GM23338 (cell line): Measurements from ENCODE around the gene MAP3K9. TPM values are rescaled to one million over a fixed set of nuclear protein-coding genes. Genes with fewer than 3 reads are reported as not detected.

Experiments
- ATAC-seq: fragments of 200-7000 bp; cut with Tn5 transposase; 3 replicates; pipeline ENCODE4 v1.9.1; 2020
- DNase-seq: peaks from one replicate; pipeline ENCODE4 v3.0.0-alpha.2; 2015; ENCODE audit warnings: low spot score
- H2AFZ ChIP-seq: fragments of 200-600 bp; sonication (generic); 2 replicates; pipeline ENCODE4 v1.8.0; 2016; ENCODE audit warnings: antibody characterized with exemption, mild to moderate bottlenecking, moderate library complexity
- H3F3A ChIP-seq: fragments of 200-600 bp; sonication (generic); replicated peaks from 2 replicates; pipeline ENCODE4 v1.8.0; 2017; ENCODE audit warnings: antibody characterized with exemption, mixed run types, low read depth
- H3K27ac ChIP-seq: fragments of 200-600 bp; sonication (generic); 2 replicates; pipeline ENCODE4 v1.6.1; 2016; ENCODE audit warnings: low read depth
- H3K27me3 ChIP-seq: fragments of 200-600 bp; sonication (generic); 2 replicates; pipeline ENCODE4 v1.8.0; 2016; ENCODE audit warnings: mild to moderate bottlenecking, mixed run types, moderate library complexity; ENCODE audit not compliant: insufficient read depth
- H3K36me3 ChIP-seq: fragments of 200-600 bp; sonication (generic); 2 replicates; pipeline ENCODE4 v1.8.0; 2016; ENCODE audit warnings: mild to moderate bottlenecking; ENCODE audit not compliant: insufficient read depth
- H3K4me1 ChIP-seq: fragments of 200-600 bp; sonication (generic); 2 replicates; pipeline ENCODE4 v1.8.0; 2016; ENCODE audit warnings: mild to moderate bottlenecking, moderate library complexity; ENCODE audit not compliant: insufficient read depth
- H3K4me2 ChIP-seq: fragments of 200-600 bp; sonication (generic); 2 replicates; pipeline ENCODE4 v1.7.1; 2017; ENCODE audit warnings: mixed run types
- H3K4me3 ChIP-seq: fragments of 200-600 bp; sonication (generic); 2 replicates; pipeline ENCODE4 v1.6.1; 2016; ENCODE audit warnings: mixed run types
- H3K79me2 ChIP-seq: fragments of 200-600 bp; sonication (generic); replicated peaks from 2 replicates; pipeline ENCODE4 v1.8.0; 2017; ENCODE audit warnings: mild to moderate bottlenecking; ENCODE audit not compliant: insufficient read depth
- H3K9me2 ChIP-seq: fragments of 200-600 bp; sonication (generic); 2 replicates; pipeline ENCODE4 v1.8.0; 2017; ENCODE audit not compliant: insufficient read depth
- H4K20me1 ChIP-seq: fragments of 200-600 bp; sonication (generic); replicated peaks from 2 replicates; pipeline ENCODE4 v1.8.0; 2017; ENCODE audit warnings: mild to moderate bottlenecking; ENCODE audit not compliant: insufficient read depth
- H3K27ac Mint-ChIP-seq: 2 replicates; pipeline ENCODE4 v1.8.0; 2020; ENCODE audit warnings: inconsistent platforms, mild to moderate bottlenecking, moderate library complexity, mixed read lengths
- H3K27me3 Mint-ChIP-seq: 3 replicates; pipeline ENCODE4 v1.8.0; 2022; ENCODE audit warnings: low read depth, mild to moderate bottlenecking, moderate library complexity, mixed read lengths, inconsistent platforms; ENCODE audit not compliant: insufficient read depth, poor library complexity
- H3K36me3 Mint-ChIP-seq: 3 replicates; pipeline ENCODE4 v1.8.0; 2021; ENCODE audit warnings: low read depth, mild to moderate bottlenecking, inconsistent platforms, moderate library complexity, mixed read lengths
- H3K4me1 Mint-ChIP-seq: 3 replicates; pipeline ENCODE4 v1.8.0; 2020; ENCODE audit warnings: mild to moderate bottlenecking, inconsistent platforms, mixed read lengths
- H3K4me3 Mint-ChIP-seq: 3 replicates; pipeline ENCODE4 v1.8.0; 2021; ENCODE audit warnings: moderate library complexity, mild to moderate bottlenecking, inconsistent platforms, mixed read lengths
- H3K9me3 Mint-ChIP-seq: 3 replicates; pipeline ENCODE4 v1.8.0; 2020; ENCODE audit warnings: moderate library complexity, mild to moderate bottlenecking, inconsistent platforms, mixed read lengths
- CREB1 ChIP-seq: fragments of 250-450 bp; sonication (Bioruptor Pico); IDR thresholded peaks from 2 replicates; pipeline ENCODE4 v1.5.0; 2020; ENCODE audit warnings: low read depth, mild to moderate bottlenecking, moderate library complexity
- EZH2 ChIP-seq: fragments of 200-600 bp; sonication (generic); IDR thresholded peaks from one replicate; pipeline ENCODE4 v1.8.0; 2017; ENCODE audit warnings: antibody characterized with exemption, mild to moderate bottlenecking, low read depth; ENCODE audit not compliant: unreplicated experiment
- EZH2phosphoT487 ChIP-seq: fragments of 200-600 bp; sonication (generic); IDR thresholded peaks from one replicate; pipeline ENCODE4 v1.8.1; 2018; ENCODE audit warnings: antibody characterized with exemption; ENCODE audit not compliant: unreplicated experiment
- JUNB ChIP-seq: IDR thresholded peaks from one replicate; pipeline ENCODE4 v1.6.1; 2016; ENCODE audit warnings: antibody characterized with exemption; ENCODE audit not compliant: unreplicated experiment
- NANOG ChIP-seq: IDR thresholded peaks from 2 replicates; pipeline ENCODE4 v1.6.1; 2016; ENCODE audit warnings: antibody characterized with exemption, borderline replicate concordance
- POLR2AphosphoS5 ChIP-seq: IDR thresholded peaks from 2 replicates; pipeline ENCODE4 v1.6.1; 2016; ENCODE audit warnings: antibody characterized with exemption, low read depth
- STAT1 ChIP-seq: IDR thresholded peaks from one replicate; pipeline ENCODE4 v1.6.1; 2016; ENCODE audit warnings: antibody characterized with exemption; ENCODE audit not compliant: unreplicated experiment
- ZNF114 ChIP-seq: fragments of 250-450 bp; sonication (Bioruptor Pico); IDR thresholded peaks from 2 replicates; pipeline ENCODE4 v1.5.0; 2020; ENCODE audit warnings: mild to moderate bottlenecking, moderate library complexity
- ZNF331 ChIP-seq: fragments of 250-450 bp; sonication (Bioruptor Pico); IDR thresholded peaks from 2 replicates; pipeline ENCODE4 v1.5.0; 2020; ENCODE audit warnings: low read depth, mild to moderate bottlenecking, moderate library complexity
- polyA plus RNA-seq: library from polyadenylated mRNA; unstranded; fragments of >200 nt; fragmentation: Nextera tagmentation; extraction: Ambion mirVana; gene quantifications from 2 replicates; pipeline ENCODE4 v1.2.1, GENCODE V29; 2016
- total RNA-seq: library from RNA; depleted of rRNA; stranded (reverse); fragments of >200 nt; shearing (Covaris generic); gene quantifications from 2 replicates; pipeline ENCODE4 v1.2.3, GENCODE V29; 2014
- TF ChIP-seq, protein P1 (sequence below), 2 experiments: fragments of 200-600 bp in 1 of 2; sonication (generic) in 1 of 2; conservative IDR thresholded peaks; 2 replicates each; pipeline versions ENCODE4 v1.5.1 to v1.6.1; 2016 to 2017; ENCODE audit warnings: antibody characterized with exemption in 2 of 2, low read depth in 2 of 2, mild to moderate bottlenecking in 2 of 2, moderate library complexity in 1 of 2
- TF ChIP-seq, protein P2 (sequence below): IDR thresholded peaks from one replicate; pipeline ENCODE4 v1.6.1; 2018; ENCODE audit warnings: antibody characterized with exemption; ENCODE audit not compliant: unreplicated experiment
- TF ChIP-seq, protein P3 (sequence below): IDR thresholded peaks from 2 replicates; pipeline ENCODE4 v1.6.1; 2016; ENCODE audit warnings: antibody characterized with exemption

Gene MAP3K9
- total and polyA plus RNA-seq, 2 experiments from 2014 or later: 5.3 to 30.8 TPM

DNA sequence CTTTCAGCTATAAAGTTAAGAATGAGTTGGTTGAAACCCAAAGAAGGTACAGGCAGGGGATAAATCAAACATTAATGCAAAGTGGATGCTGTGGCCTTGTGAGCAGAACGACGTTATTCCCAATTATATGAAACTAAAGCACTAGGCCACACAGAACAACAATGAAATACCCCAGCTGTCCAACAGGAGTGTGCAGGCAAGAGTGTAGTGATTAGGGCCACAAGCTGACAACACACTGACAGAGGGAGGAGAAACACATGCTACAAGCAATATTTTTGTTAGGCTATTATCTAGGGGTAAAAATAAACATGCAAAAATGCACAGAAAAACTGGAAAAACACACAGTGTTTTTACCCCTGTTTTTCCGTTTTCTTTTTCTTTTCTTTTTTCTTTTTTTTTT, 15.0 kb downstream of the MAP3K9 start (continued):
- TF ChIP-seq ZNF331: no peak

DNA sequence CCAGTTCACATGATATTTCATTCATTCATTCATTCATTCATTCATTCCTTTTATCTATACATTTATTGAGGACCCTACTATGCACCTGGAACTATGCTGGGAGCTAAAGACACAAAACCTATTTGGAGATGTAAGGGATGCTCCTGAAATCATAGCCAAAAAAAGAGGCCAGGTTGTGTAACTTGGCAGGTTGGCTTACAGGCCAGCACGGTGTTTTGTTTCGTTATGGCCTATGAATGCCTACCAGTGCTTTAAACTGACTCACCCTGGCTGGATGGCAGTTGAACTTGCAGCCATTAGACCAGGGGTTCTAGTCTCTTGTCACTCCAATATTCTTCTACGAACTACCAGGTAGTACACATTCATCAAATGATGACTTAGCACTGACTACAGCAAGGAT, 15.7 kb downstream of the MAP3K9 start:
- Histone ChIP-seq H3K4me2 (no peak overlapping the region), H3K4me1 (no peaks in the 10 kb centered on the region), H2AFZ (no peak overlapping the region), H3K27ac (0 out of 2 replicates have a peak overlapping the region, but pooled peaks have one; percentile 59), H3K4me3 (no peak overlapping the region), H3K79me2 (peaks cover 63% of the 10 kb centered on the region), H4K20me1 (peaks cover 30% of the 10 kb centered on the region), H3K27me3 (no peaks in the 10 kb centered on the region), H3F3A (no peaks in the 10 kb centered on the region), H3K9me2 (no peaks in the 10 kb centered on the region), H3K36me3 (no peaks in the 10 kb centered on the region; the same call in 1 of the 2 replicates)
- no peak for ATAC-seq
- no peaks in the 10 kb centered on the region for H3K27me3 Mint-ChIP-seq
- H3K4me1 Mint-ChIP-seq: no peaks in the 10 kb centered on the region
- no peak overlapping the region for H3K4me3 Mint-ChIP-seq
- peak overlapping the region; percentile 18; the same call in 1 of the 2 replicates for H3K27ac Mint-ChIP-seq
- H3K9me3 Mint-ChIP-seq: no peaks in the 10 kb centered on the region
- peaks cover 20% of the 10 kb centered on the region for H3K36me3 Mint-ChIP-seq
- TF ChIP-seq, protein P1, sequence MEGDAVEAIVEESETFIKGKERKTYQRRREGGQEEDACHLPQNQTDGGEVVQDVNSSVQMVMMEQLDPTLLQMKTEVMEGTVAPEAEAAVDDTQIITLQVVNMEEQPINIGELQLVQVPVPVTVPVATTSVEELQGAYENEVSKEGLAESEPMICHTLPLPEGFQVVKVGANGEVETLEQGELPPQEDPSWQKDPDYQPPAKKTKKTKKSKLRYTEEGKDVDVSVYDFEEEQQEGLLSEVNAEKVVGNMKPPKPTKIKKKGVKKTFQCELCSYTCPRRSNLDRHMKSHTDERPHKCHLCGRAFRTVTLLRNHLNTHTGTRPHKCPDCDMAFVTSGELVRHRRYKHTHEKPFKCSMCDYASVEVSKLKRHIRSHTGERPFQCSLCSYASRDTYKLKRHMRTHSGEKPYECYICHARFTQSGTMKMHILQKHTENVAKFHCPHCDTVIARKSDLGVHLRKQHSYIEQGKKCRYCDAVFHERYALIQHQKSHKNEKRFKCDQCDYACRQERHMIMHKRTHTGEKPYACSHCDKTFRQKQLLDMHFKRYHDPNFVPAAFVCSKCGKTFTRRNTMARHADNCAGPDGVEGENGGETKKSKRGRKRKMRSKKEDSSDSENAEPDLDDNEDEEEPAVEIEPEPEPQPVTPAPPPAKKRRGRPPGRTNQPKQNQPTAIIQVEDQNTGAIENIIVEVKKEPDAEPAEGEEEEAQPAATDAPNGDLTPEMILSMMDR (conservative IDR thresholded peaks at IDR 0.05; ENCODE audit: low read depth in 2 of 2): no peak
- no peak for DNase-seq

DNA sequence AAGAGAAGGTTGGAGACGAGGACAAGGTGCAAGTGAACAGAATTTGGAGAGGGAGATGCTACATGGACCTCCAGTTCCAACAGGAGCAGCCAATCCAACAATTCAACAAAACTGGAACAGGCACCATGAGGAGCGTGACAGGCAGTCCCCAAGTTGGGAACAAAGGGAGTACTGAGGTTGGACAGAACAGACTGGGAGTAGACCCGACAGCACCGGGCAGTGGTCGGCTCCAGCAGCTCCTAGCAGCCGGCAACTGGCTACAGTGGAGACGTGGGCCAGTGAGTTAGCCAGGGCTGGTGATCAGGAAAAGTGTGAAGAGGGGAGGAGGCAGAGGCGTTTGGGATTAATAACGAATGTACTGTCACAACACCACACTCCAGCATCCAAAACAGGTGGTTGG, 16.4 kb downstream of the MAP3K9 start:
- H3K27ac Mint-ChIP-seq: no peak overlapping the region
- no peak overlapping the region for H3K4me3 ChIP-seq
- no peak overlapping the region for H3K4me3 Mint-ChIP-seq
- H3K4me2 ChIP-seq: no peak overlapping the region
- H3K27me3 Mint-ChIP-seq: no peaks in the 10 kb centered on the region
- H2AFZ ChIP-seq: no peak overlapping the region
- ATAC-seq: no peak
- H3K36me3 ChIP-seq: no peaks in the 10 kb centered on the region
- peaks cover 65% of the 10 kb centered on the region for H3K79me2 ChIP-seq
- H3K9me2 ChIP-seq: no peaks in the 10 kb centered on the region
- no peaks in the 10 kb centered on the region for H3K4me1 ChIP-seq
- H4K20me1 ChIP-seq: peaks cover 32% of the 10 kb centered on the region
- no peak overlapping the region for H3K27ac ChIP-seq
- no peaks in the 10 kb centered on the region for H3K4me1 Mint-ChIP-seq
- no peaks in the 10 kb centered on the region for H3F3A ChIP-seq
- H3K9me3 Mint-ChIP-seq: no peaks in the 10 kb centered on the region
- no peaks in the 10 kb centered on the region for H3K27me3 ChIP-seq
- H3K36me3 Mint-ChIP-seq: peaks cover 17% of the 10 kb centered on the region
- DNase-seq: no peak
- TF ChIP-seq STAT1 (no peak), CREB1 (CRISPR knock-in tag) (no peak), JUNB (no peak), NANOG (no peak), POLR2AphosphoS5 (no peak), EZH2phosphoT487 (no peak), ZNF114 (CRISPR knock-in tag) (no peak), EZH2 (no peak)
- TF ChIP-seq, protein P2, sequence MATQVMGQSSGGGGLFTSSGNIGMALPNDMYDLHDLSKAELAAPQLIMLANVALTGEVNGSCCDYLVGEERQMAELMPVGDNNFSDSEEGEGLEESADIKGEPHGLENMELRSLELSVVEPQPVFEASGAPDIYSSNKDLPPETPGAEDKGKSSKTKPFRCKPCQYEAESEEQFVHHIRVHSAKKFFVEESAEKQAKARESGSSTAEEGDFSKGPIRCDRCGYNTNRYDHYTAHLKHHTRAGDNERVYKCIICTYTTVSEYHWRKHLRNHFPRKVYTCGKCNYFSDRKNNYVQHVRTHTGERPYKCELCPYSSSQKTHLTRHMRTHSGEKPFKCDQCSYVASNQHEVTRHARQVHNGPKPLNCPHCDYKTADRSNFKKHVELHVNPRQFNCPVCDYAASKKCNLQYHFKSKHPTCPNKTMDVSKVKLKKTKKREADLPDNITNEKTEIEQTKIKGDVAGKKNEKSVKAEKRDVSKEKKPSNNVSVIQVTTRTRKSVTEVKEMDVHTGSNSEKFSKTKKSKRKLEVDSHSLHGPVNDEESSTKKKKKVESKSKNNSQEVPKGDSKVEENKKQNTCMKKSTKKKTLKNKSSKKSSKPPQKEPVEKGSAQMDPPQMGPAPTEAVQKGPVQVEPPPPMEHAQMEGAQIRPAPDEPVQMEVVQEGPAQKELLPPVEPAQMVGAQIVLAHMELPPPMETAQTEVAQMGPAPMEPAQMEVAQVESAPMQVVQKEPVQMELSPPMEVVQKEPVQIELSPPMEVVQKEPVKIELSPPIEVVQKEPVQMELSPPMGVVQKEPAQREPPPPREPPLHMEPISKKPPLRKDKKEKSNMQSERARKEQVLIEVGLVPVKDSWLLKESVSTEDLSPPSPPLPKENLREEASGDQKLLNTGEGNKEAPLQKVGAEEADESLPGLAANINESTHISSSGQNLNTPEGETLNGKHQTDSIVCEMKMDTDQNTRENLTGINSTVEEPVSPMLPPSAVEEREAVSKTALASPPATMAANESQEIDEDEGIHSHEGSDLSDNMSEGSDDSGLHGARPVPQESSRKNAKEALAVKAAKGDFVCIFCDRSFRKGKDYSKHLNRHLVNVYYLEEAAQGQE: no peak
- TF ChIP-seq, protein P3, sequence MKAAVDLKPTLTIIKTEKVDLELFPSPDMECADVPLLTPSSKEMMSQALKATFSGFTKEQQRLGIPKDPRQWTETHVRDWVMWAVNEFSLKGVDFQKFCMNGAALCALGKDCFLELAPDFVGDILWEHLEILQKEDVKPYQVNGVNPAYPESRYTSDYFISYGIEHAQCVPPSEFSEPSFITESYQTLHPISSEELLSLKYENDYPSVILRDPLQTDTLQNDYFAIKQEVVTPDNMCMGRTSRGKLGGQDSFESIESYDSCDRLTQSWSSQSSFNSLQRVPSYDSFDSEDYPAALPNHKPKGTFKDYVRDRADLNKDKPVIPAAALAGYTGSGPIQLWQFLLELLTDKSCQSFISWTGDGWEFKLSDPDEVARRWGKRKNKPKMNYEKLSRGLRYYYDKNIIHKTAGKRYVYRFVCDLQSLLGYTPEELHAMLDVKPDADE: no peak
- TF ChIP-seq, protein P1 (conservative IDR thresholded peaks at IDR 0.05; ENCODE audit: low read depth in 2 of 2): no peak
